ENCODE measurements around the gene DOCK8. TPM values are rescaled to one million over a fixed set of nuclear protein-coding genes. Genes with fewer than 3 reads are reported as not detected.

Gene DOCK8
- total RNA-seq, 1 experiment from 2014 or later: 1.4 TPM

- H2AFZ ChIP-seq (ENCODE audit: low read length): no peak overlapping the region
- no peak overlapping the region for H2BK12ac ChIP-seq (ENCODE audit: insufficient read length, low read depth, low read length)
- no peak overlapping the region for H2BK15ac ChIP-seq (ENCODE audit: low read depth, low read length)
- no peak overlapping the region for H3K27ac ChIP-seq (ENCODE audit: insufficient read length, low read depth, low read length)
- Mint-ChIP-seq H3K27ac (no peak overlapping the region), H3K36me3 (ENCODE audit: insufficient read depth in 1 of 3, low read depth in 3 of 3) (no peaks in the 10 kb centered on the region), H3K27me3 (ENCODE audit: low read depth) (no peaks in the 10 kb centered on the region), H3K4me3 (no peak overlapping the region), H3K4me1 (peaks cover 0 to 3% of the 10 kb centered on the region in 2 experiments; a peak in 1 of 4 replicates), H3K9me3 (no peaks in the 10 kb centered on the region; a peak in 1 of 5 replicates)
- no peak overlapping the region for H3K9ac ChIP-seq (ENCODE audit: extremely low read depth, insufficient read length, low read length)
- H3K23me2 ChIP-seq (ENCODE audit: insufficient read length, low read depth, low read length, poor library complexity, severe bottlenecking): no peaks in the 10 kb centered on the region
- no peak overlapping the region for H2BK20ac ChIP-seq (ENCODE audit: low read depth, low read length, poor library complexity, severe bottlenecking)
- H3K56ac ChIP-seq (ENCODE audit: insufficient read length, low read depth, low read length): no peak overlapping the region
- H3K79me1 ChIP-seq (ENCODE audit: insufficient read depth, low read depth, low read length, poor library complexity, severe bottlenecking): no peaks in the 10 kb centered on the region
- no peak overlapping the region for H3K14ac ChIP-seq (ENCODE audit: insufficient read depth, low read length)
- H4K91ac ChIP-seq (ENCODE audit: insufficient read length, low read depth, low read length): no peak overlapping the region
- TF ChIP-seq, protein P1, sequence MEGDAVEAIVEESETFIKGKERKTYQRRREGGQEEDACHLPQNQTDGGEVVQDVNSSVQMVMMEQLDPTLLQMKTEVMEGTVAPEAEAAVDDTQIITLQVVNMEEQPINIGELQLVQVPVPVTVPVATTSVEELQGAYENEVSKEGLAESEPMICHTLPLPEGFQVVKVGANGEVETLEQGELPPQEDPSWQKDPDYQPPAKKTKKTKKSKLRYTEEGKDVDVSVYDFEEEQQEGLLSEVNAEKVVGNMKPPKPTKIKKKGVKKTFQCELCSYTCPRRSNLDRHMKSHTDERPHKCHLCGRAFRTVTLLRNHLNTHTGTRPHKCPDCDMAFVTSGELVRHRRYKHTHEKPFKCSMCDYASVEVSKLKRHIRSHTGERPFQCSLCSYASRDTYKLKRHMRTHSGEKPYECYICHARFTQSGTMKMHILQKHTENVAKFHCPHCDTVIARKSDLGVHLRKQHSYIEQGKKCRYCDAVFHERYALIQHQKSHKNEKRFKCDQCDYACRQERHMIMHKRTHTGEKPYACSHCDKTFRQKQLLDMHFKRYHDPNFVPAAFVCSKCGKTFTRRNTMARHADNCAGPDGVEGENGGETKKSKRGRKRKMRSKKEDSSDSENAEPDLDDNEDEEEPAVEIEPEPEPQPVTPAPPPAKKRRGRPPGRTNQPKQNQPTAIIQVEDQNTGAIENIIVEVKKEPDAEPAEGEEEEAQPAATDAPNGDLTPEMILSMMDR (conservative IDR thresholded peaks at IDR 0.05): peak; percentile 47; the same call in 2 of the 3 replicates
- H2BK120ac ChIP-seq (ENCODE audit: low read depth, low read length, poor library complexity, severe bottlenecking): no peak overlapping the region
- no peak overlapping the region for H3K18ac ChIP-seq (ENCODE audit: insufficient read length, low read depth, low read length)
- no peaks in the 10 kb centered on the region for H4K20me1 ChIP-seq (ENCODE audit: control insufficient read depth, insufficient read depth, insufficient read length)
- H3T11ph ChIP-seq (ENCODE audit: low read length): no peak overlapping the region
- no peak overlapping the region for H3K4me2 ChIP-seq (ENCODE audit: insufficient read depth, insufficient read length, low read length)
- no peaks in the 10 kb centered on the region for H3K79me2 ChIP-seq (ENCODE audit: insufficient read depth, low read length)
- no peak for DNase-seq
- no CpG with 5 or more reads among the region's 1 CpG for WGBS (ENCODE audit: extremely low coverage, insufficient read length, low lambda C conversion rate)
- H2AK5ac ChIP-seq (ENCODE audit: insufficient read length, low read length): no peak overlapping the region
- no peak overlapping the region for H3K23ac ChIP-seq (ENCODE audit: insufficient read length, low read depth, low read length)
- H3K27me3 ChIP-seq (ENCODE audit: insufficient read depth, low read length): no peaks in the 10 kb centered on the region
- H3K4me1 ChIP-seq (ENCODE audit: insufficient read depth, low read length): no peaks in the 10 kb centered on the region
- no peak overlapping the region for H4K8ac ChIP-seq (replicated peaks; ENCODE audit: insufficient read length, low read depth, low read length)
- H3K9me3 ChIP-seq (ENCODE audit: control insufficient read depth, low read depth, low read length): no peaks in the 10 kb centered on the region
- no peak overlapping the region for H2BK5ac ChIP-seq (ENCODE audit: insufficient read length, low read length)
- H3K4ac ChIP-seq (ENCODE audit: low read depth, low read length): no peak overlapping the region
- H4K5ac ChIP-seq (ENCODE audit: insufficient read length, low read depth, low read length): no peak overlapping the region
These were observed 78.2 kb downstream of the DOCK8 start for GRCh38 chr9:292915-293314.
